SK-N-SH treated with all-trans-retinoic acid at 6 μM for 48 hours (cell line): ENCODE measurements around the gene DDX52.

ENCODE experiments used
- BACH2 ChIP-seq: fragments of 250-450 bp; sonication (Bioruptor Pico); IDR thresholded peaks from 2 replicates; pipeline ENCODE4 v1.9.0; 2021; ENCODE audit warnings: mild to moderate bottlenecking, borderline replicate concordance
- CREB5 ChIP-seq: fragments of 250-450 bp; sonication (Bioruptor Pico); IDR thresholded peaks from 2 replicates; pipeline ENCODE4 v1.5.1; 2020; ENCODE audit warnings: low read depth, mild to moderate bottlenecking, moderate library complexity
- CSRNP3 ChIP-seq: fragments of 250-450 bp; sonication (Bioruptor Pico); IDR thresholded peaks from 2 replicates; pipeline ENCODE4 v1.5.1; 2021; ENCODE audit warnings: mild to moderate bottlenecking, moderate library complexity
- OSR1 ChIP-seq: fragments of 250-450 bp; sonication (Bioruptor Pico); IDR thresholded peaks from 2 replicates; pipeline ENCODE4 v1.8.0; 2022; ENCODE audit warnings: moderate library complexity, mild to moderate bottlenecking, inconsistent platforms
- PATZ1 ChIP-seq: fragments of 250-450 bp; sonication (Bioruptor Pico); IDR thresholded peaks from 2 replicates; pipeline ENCODE4 v1.8.0; 2020; ENCODE audit warnings: mild to moderate bottlenecking, moderate library complexity, borderline replicate concordance
- PPARA ChIP-seq: fragments of 250-450 bp; sonication (Bioruptor Pico); IDR thresholded peaks from 2 replicates; pipeline ENCODE4 v1.5.0; 2020; ENCODE audit warnings: mild to moderate bottlenecking, borderline replicate concordance
- RARB ChIP-seq: fragments of 250-450 bp; sonication (Bioruptor Pico); IDR thresholded peaks from 2 replicates; pipeline ENCODE4 v1.8.0; 2021; ENCODE audit warnings: mild to moderate bottlenecking, moderate library complexity
- TSHZ2 ChIP-seq: fragments of 250-450 bp; sonication (Bioruptor Pico); IDR thresholded peaks from 2 replicates; pipeline ENCODE4 v1.5.0; 2020; ENCODE audit warnings: mild to moderate bottlenecking, moderate library complexity
- ZFP30 ChIP-seq: fragments of 450-650 bp; formaldehyde crosslinking; IDR thresholded peaks from 2 replicates; pipeline ENCODE4 v1.5.0; 2022; ENCODE audit warnings: mild to moderate bottlenecking, moderate library complexity
- ZNF565 ChIP-seq: fragments of 450-650 bp; formaldehyde crosslinking; conservative IDR thresholded peaks from 2 replicates; pipeline ENCODE4 v1.5.0; 2020; ENCODE audit warnings: low read depth, mild to moderate bottlenecking, moderate library complexity

- TF ChIP-seq TSHZ2 (CRISPR knock-in tag), result no peak
- no peak for TF ChIP-seq RARB
- TF ChIP-seq ZFP30, result no peak
- TF ChIP-seq ZNF565 (CRISPR knock-in tag), result no peak
- no peak for TF ChIP-seq PATZ1 (CRISPR knock-in tag)
- no peak for TF ChIP-seq OSR1
- no peak for TF ChIP-seq CREB5
- TF ChIP-seq CSRNP3, result no peak
- TF ChIP-seq PPARA, result no peak
- TF ChIP-seq BACH2 (CRISPR knock-in tag), result no peak
These were observed 28.0 kb upstream of the DDX52 start for GRCh38 chr17:37671028-37671823.
